ENCODE data around the gene ROBO2. TPM values are rescaled to one million over a fixed set of nuclear protein-coding genes. Genes with fewer than 3 reads are reported as not detected.
A peak's percentile ranks its signal among the peaks of the same experiment; 100 is the strongest.
"Not testable (repeated sequence)": the region's sequence is repeated elsewhere in the genome, so short reads cannot be mapped to it uniquely, and the experiment has no call there.

ROBO2 gene
- total and polyA plus RNA-seq, 4 donors: 0.30 to 72.4 (median 3.3) TPM

- Histone ChIP-seq H3K4me3 (no peak overlapping the region), H3K27ac (ENCODE audit: low read depth in 1 of 2, low read length in 1 of 2) (no peak overlapping the region), H3K9ac (ENCODE audit: insufficient read depth in 1 of 2, low read length in 2 of 2) (no peak overlapping the region), H3K36me3 (ENCODE audit: control insufficient read depth in 4 of 4, insufficient read depth in 4 of 4, low read length in 4 of 4) (no peaks in the 10 kb centered on the region), H3K9me3 (ENCODE audit: control insufficient read depth in 4 of 4, insufficient read depth in 3 of 4, low read length in 3 of 4) (no peaks in the 10 kb centered on the region), H3K4me1 (ENCODE audit: control insufficient read depth in 5 of 5, insufficient read depth in 5 of 5, low read length in 5 of 5) (peaks cover 0 to 22% (median 4%) of the 10 kb centered on the region in 5 donors), H3K27me3 (ENCODE audit: control insufficient read depth in 3 of 3, insufficient read depth in 3 of 3, low read length in 2 of 3) (no peaks in the 10 kb centered on the region)
- ATAC-seq (ENCODE audit: insufficient read depth, low FRiP score): no peak
- 22 to 40% methylated on average over 1 of the region's 1 CpG for WGBS, 2 donors
- TF ChIP-seq, protein P1, sequence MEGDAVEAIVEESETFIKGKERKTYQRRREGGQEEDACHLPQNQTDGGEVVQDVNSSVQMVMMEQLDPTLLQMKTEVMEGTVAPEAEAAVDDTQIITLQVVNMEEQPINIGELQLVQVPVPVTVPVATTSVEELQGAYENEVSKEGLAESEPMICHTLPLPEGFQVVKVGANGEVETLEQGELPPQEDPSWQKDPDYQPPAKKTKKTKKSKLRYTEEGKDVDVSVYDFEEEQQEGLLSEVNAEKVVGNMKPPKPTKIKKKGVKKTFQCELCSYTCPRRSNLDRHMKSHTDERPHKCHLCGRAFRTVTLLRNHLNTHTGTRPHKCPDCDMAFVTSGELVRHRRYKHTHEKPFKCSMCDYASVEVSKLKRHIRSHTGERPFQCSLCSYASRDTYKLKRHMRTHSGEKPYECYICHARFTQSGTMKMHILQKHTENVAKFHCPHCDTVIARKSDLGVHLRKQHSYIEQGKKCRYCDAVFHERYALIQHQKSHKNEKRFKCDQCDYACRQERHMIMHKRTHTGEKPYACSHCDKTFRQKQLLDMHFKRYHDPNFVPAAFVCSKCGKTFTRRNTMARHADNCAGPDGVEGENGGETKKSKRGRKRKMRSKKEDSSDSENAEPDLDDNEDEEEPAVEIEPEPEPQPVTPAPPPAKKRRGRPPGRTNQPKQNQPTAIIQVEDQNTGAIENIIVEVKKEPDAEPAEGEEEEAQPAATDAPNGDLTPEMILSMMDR (IDR thresholded peaks at IDR 0.05; ENCODE audit: control extremely low read depth, extremely low read depth): no peak
- DNase-seq: peak in 2 of 3 donors; percentile 15 to 51
Measured at GRCh38 chr3:77404871-77405270, 365.0 kb downstream of the ROBO2 start.

DNA sequence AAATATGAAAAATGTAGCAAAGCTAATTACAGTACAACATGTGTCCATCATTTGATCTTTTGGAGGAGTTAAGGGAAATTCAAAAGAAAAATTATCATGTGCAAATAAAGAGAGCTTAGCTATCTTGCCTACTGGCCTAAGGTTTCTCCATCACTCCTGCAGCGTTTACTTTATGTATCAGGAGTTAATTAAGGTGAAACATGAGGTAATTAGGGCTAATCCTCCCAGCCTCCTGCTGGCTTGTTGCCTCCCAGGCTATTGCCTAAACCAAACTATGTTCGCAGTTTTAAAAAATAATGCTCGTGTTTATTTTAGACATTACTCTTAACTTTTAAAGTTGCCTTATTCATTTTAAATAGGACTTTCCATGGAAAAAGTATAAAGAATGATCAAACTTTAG is 367.5 kb downstream of the ROBO2 start:
- Histone ChIP-seq H3K27me3 (ENCODE audit: control insufficient read depth in 3 of 3, insufficient read depth in 3 of 3, low read length in 2 of 3) (no peaks in the 10 kb centered on the region), H3K27ac (ENCODE audit: low read depth in 1 of 2, low read length in 1 of 2) (no peak overlapping the region)
- no peak for ATAC-seq (ENCODE audit: insufficient read depth, low FRiP score)

DNA sequence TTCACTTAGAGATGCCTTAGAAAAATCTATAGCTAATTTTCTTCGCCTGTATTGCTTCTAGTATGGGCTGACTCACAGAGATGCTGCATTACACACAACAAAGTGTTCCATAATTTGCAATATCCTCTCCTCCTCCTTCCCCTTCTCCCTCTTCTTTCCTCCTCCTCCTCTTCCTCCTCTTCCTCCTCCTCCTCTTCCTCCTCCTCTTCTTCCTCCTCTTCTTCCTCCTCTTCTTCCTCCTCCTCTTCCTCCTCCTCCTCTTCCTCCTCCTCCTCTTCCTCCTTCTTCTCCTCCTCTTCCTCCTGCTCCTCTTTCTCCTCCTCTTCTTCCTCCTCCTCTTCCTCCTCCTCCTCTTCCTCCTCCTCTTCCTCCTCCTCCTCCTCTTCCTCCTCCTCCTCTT is 370.4 kb downstream of the ROBO2 start:
- not testable (repeated sequence) for H3K36me3 ChIP-seq (ENCODE audit: control insufficient read depth in 4 of 4, insufficient read depth in 4 of 4, low read length in 4 of 4); H3K27me3 ChIP-seq (ENCODE audit: control insufficient read depth in 3 of 3, insufficient read depth in 3 of 3, low read length in 2 of 3); H3K27ac ChIP-seq (ENCODE audit: low read depth in 1 of 2, low read length in 1 of 2); H3K4me1 ChIP-seq (ENCODE audit: control insufficient read depth in 5 of 5, insufficient read depth in 5 of 5, low read length in 5 of 5); H3K4me3 ChIP-seq; ATAC-seq (ENCODE audit: insufficient read depth, low FRiP score); H3K9ac ChIP-seq (ENCODE audit: insufficient read depth in 1 of 2, low read length in 2 of 2); DNase-seq; H3K9me3 ChIP-seq (ENCODE audit: control insufficient read depth in 4 of 4, insufficient read depth in 3 of 4, low read length in 3 of 4)
- WGBS, 2 donors: 33 to 89% methylated on average over 1 of the region's 1 CpG

More for the DNA sequence above, 367.5 kb downstream of the ROBO2 start:
- no peaks in the 10 kb centered on the region for H3K36me3 ChIP-seq (ENCODE audit: control insufficient read depth in 4 of 4, insufficient read depth in 4 of 4, low read length in 4 of 4)
- H3K4me1 ChIP-seq (ENCODE audit: control insufficient read depth in 5 of 5, insufficient read depth in 5 of 5, low read length in 5 of 5): peaks cover 0 to 22% (median 4%) of the 10 kb centered on the region in 5 donors
- TF ChIP-seq, protein P1 (IDR thresholded peaks at IDR 0.05; ENCODE audit: control extremely low read depth, extremely low read depth): no peak
- no peaks in the 10 kb centered on the region for H3K9me3 ChIP-seq (ENCODE audit: control insufficient read depth in 4 of 4, insufficient read depth in 3 of 4, low read length in 3 of 4)
- 61 to 67% methylated on average over 3 of the region's 3 CpGs for WGBS, 2 donors
- no peak overlapping the region for H3K4me3 ChIP-seq
- no peak for DNase-seq
- no peak overlapping the region for H3K9ac ChIP-seq (ENCODE audit: insufficient read depth in 1 of 2, low read length in 2 of 2)

DNA sequence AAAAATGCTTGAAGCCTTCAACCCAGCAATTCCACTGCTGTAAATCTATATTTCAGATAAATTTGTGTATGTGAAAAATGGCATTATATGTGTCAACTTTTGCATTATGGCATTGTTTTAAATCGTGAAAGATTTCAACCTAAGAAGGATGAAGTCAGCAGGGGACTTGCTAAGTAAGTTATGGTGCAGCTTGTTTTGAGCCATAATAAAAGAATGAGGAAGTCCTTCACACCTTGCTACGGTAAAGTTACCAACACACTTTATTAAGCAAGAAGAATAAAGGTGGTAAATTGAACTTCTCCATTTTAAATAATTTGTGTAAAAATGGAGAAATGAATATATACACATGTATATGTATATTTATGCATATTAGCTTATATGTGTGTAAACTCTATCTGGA is 371.4 kb downstream of the ROBO2 start:
- no peak for ATAC-seq (ENCODE audit: insufficient read depth, low FRiP score)
- Histone ChIP-seq H3K36me3 (ENCODE audit: control insufficient read depth in 4 of 4, insufficient read depth in 4 of 4, low read length in 4 of 4) (no peaks in the 10 kb centered on the region), H3K27me3 (ENCODE audit: control insufficient read depth in 3 of 3, insufficient read depth in 3 of 3, low read length in 2 of 3) (no peaks in the 10 kb centered on the region), H3K9ac (ENCODE audit: insufficient read depth in 1 of 2, low read length in 2 of 2) (no peak overlapping the region), H3K27ac (ENCODE audit: low read depth in 1 of 2, low read length in 1 of 2) (no peak overlapping the region), H3K4me3 (no peak overlapping the region), H3K4me1 (ENCODE audit: control insufficient read depth in 5 of 5, insufficient read depth in 5 of 5, low read length in 5 of 5) (peaks cover 0 to 9% (median 0%) of the 10 kb centered on the region in 5 donors), H3K9me3 (ENCODE audit: control insufficient read depth in 4 of 4, insufficient read depth in 3 of 4, low read length in 3 of 4) (peaks cover 0 to 2% (median 0%) of the 10 kb centered on the region in 4 donors)
- DNase-seq: no peak
- WGBS, 2 donors: 43 to 44% methylated on average over 2 of the region's 2 CpGs
- TF ChIP-seq, protein P1 (IDR thresholded peaks at IDR 0.05; ENCODE audit: control extremely low read depth, extremely low read depth): no peak
